H9 (cell line): ENCODE data around the gene ITPR3. TPM values are rescaled to one million over a fixed set of nuclear protein-coding genes. Genes with fewer than 3 reads are reported as not detected.

ENCODE experiments used
- DNase-seq: peaks from one replicate; pipeline ENCODE4 v3.0.0-alpha.2; 2017
- H2AFZ ChIP-seq: one replicate; pipeline ENCODE4 v1.6.1; 2013; ENCODE audit warnings: mild to moderate bottlenecking, low read length, control low read depth, moderate library complexity
- H2AK5ac ChIP-seq: 2 replicates; pipeline ENCODE4 v1.6.1; 2013; ENCODE audit warnings: low read length, control low read depth, mixed read lengths; ENCODE audit not compliant: insufficient read length
- H2BK120ac ChIP-seq: one replicate; pipeline ENCODE4 v1.6.1; 2013; ENCODE audit warnings: low read depth, mild to moderate bottlenecking, low read length, control low read depth, inconsistent platforms; ENCODE audit not compliant: poor library complexity, severe bottlenecking
- H2BK12ac ChIP-seq: 2 replicates; pipeline ENCODE4 v1.6.1; 2013; ENCODE audit warnings: low read length, control low read depth, mixed read lengths, low read depth; ENCODE audit not compliant: insufficient read length
- H2BK15ac ChIP-seq: 2 replicates; pipeline ENCODE4 v1.6.1; 2013; ENCODE audit warnings: low read depth, low read length, control low read depth
- H2BK20ac ChIP-seq: one replicate; pipeline ENCODE4 v1.6.1; 2013; ENCODE audit warnings: low read depth, mild to moderate bottlenecking, low read length, control low read depth, inconsistent platforms; ENCODE audit not compliant: poor library complexity, severe bottlenecking
- H2BK5ac ChIP-seq: 2 replicates; pipeline ENCODE4 v1.6.1; 2013; ENCODE audit warnings: low read length, control low read depth, mixed read lengths; ENCODE audit not compliant: insufficient read length
- H3K14ac ChIP-seq: 2 replicates; pipeline ENCODE4 v1.6.1; 2013; ENCODE audit warnings: low read length, control low read depth; ENCODE audit not compliant: insufficient read depth
- H3K18ac ChIP-seq: 2 replicates; pipeline ENCODE4 v1.6.1; 2013; ENCODE audit warnings: low read depth, mild to moderate bottlenecking, mixed read lengths, low read length, control low read depth; ENCODE audit not compliant: insufficient read length
- H3K23ac ChIP-seq: 2 replicates; pipeline ENCODE4 v1.6.1; 2013; ENCODE audit warnings: low read length, control low read depth, mixed read lengths, low read depth; ENCODE audit not compliant: insufficient read length
- H3K23me2 ChIP-seq: 2 replicates; pipeline ENCODE4 v1.6.1; 2013; ENCODE audit warnings: low read depth, mild to moderate bottlenecking, mixed read lengths, low read length, control low read depth; ENCODE audit not compliant: insufficient read length, poor library complexity, severe bottlenecking
- H3K27ac ChIP-seq: 2 replicates; pipeline ENCODE4 v1.5.1; 2013; ENCODE audit warnings: low read length, control low read depth, mixed read lengths, low read depth; ENCODE audit not compliant: insufficient read length
- H3K27me3 ChIP-seq: 2 replicates; pipeline ENCODE4 v1.6.1; 2013; ENCODE audit warnings: low read length, control low read depth, inconsistent platforms; ENCODE audit not compliant: insufficient read depth
- H3K4ac ChIP-seq: 2 replicates; pipeline ENCODE4 v1.6.1; 2013; ENCODE audit warnings: low read depth, mild to moderate bottlenecking, control low read depth, inconsistent platforms, low read length, moderate library complexity
- H3K4me1 ChIP-seq: 2 replicates; pipeline ENCODE4 v1.6.1; 2013; ENCODE audit warnings: low read length, control low read depth, inconsistent platforms; ENCODE audit not compliant: insufficient read depth
- H3K4me2 ChIP-seq: 2 replicates; pipeline ENCODE4 v1.6.1; 2013; ENCODE audit warnings: low read length, control low read depth, mixed read lengths; ENCODE audit not compliant: insufficient read length, insufficient read depth
- H3K56ac ChIP-seq: 2 replicates; pipeline ENCODE4 v1.6.1; 2013; ENCODE audit warnings: low read depth, mild to moderate bottlenecking, mixed read lengths, low read length, control low read depth; ENCODE audit not compliant: insufficient read length
- H3K79me1 ChIP-seq: 2 replicates; pipeline ENCODE4 v1.6.1; 2013; ENCODE audit warnings: low read depth, mild to moderate bottlenecking, moderate library complexity, low read length, control low read depth, inconsistent platforms; ENCODE audit not compliant: insufficient read depth, poor library complexity, severe bottlenecking
- H3K79me2 ChIP-seq: 2 replicates; pipeline ENCODE4 v1.6.1; 2013; ENCODE audit warnings: low read length, control low read depth, inconsistent platforms; ENCODE audit not compliant: insufficient read depth
- H3K9ac ChIP-seq: 2 replicates; pipeline ENCODE4 v1.6.1; 2013; ENCODE audit warnings: low read length, control low read depth, mixed read lengths; ENCODE audit not compliant: insufficient read length; ENCODE audit errors: extremely low read depth
- H3K9me3 ChIP-seq: one replicate; pipeline ENCODE4 v1.6.1; 2013; ENCODE audit warnings: low read depth, low read length, inconsistent platforms; ENCODE audit not compliant: control insufficient read depth
- H3T11ph ChIP-seq: one replicate; pipeline ENCODE4 v1.6.1; 2013; ENCODE audit warnings: mild to moderate bottlenecking, low read length, control low read depth, inconsistent platforms
- H4K20me1 ChIP-seq: one replicate; pipeline ENCODE4 v1.6.1; 2013; ENCODE audit not compliant: control insufficient read depth, insufficient read length, insufficient read depth
- H4K5ac ChIP-seq: 2 replicates; pipeline ENCODE4 v1.6.1; 2013; ENCODE audit warnings: low read depth, mild to moderate bottlenecking, mixed read lengths, low read length, control low read depth; ENCODE audit not compliant: insufficient read length
- H4K8ac ChIP-seq: replicated peaks from 2 replicates; pipeline ENCODE4 v1.6.1; 2013; ENCODE audit warnings: low read length, control low read depth, mixed read lengths, low read depth; ENCODE audit not compliant: insufficient read length
- H4K91ac ChIP-seq: 2 replicates; pipeline ENCODE4 v1.6.1; 2013; ENCODE audit warnings: low read depth, mild to moderate bottlenecking, moderate library complexity, mixed read lengths, low read length, control low read depth; ENCODE audit not compliant: insufficient read length
- H3K27ac Mint-ChIP-seq, 3 experiments: 2 replicates in 2 of 3; 3 replicates in 1 of 3; pipeline ENCODE4 v1.8.0; 2020 to 2021; ENCODE audit warnings: mixed read lengths in 3 of 3, mild to moderate bottlenecking in 1 of 3, moderate library complexity in 1 of 3
- H3K27me3 Mint-ChIP-seq: 2 replicates; pipeline ENCODE4 v1.8.0; 2021; ENCODE audit warnings: low read depth, mild to moderate bottlenecking, moderate library complexity, mixed read lengths
- H3K36me3 Mint-ChIP-seq, 3 experiments: 2 replicates in 2 of 3; 3 replicates in 1 of 3; pipeline ENCODE4 v1.8.0; 2020 to 2021; ENCODE audit warnings: low read depth in 3 of 3, mixed read lengths in 3 of 3; ENCODE audit not compliant: insufficient read depth in 1 of 3
- H3K4me1 Mint-ChIP-seq, 2 experiments: 2 replicates each; pipeline ENCODE4 v1.8.0; 2020; ENCODE audit warnings: mixed read lengths in 2 of 2
- H3K4me3 Mint-ChIP-seq, 2 experiments: 2 replicates in 1 of 2; 3 replicates in 1 of 2; pipeline ENCODE4 v1.8.0; 2020 to 2021; ENCODE audit warnings: mild to moderate bottlenecking in 2 of 2, mixed read lengths in 2 of 2, moderate library complexity in 1 of 2
- H3K9me3 Mint-ChIP-seq, 2 experiments: 2 replicates in 1 of 2; 3 replicates in 1 of 2; pipeline ENCODE4 v1.8.0; 2020; ENCODE audit warnings: mild to moderate bottlenecking in 2 of 2, mixed read lengths in 2 of 2, moderate library complexity in 1 of 2
- WGBS: extraction: QIAGEN DNeasy Blood & Tissue Kit; methylation state at CpG from one replicate; pipeline ENCODE4 v1.1.7; 2013; ENCODE audit warnings: missing lambda C conversion rate, low lambda C conversion rate, mixed read lengths; ENCODE audit not compliant: insufficient read length; ENCODE audit errors: extremely low coverage; 5-methylcytosine and 5-hydroxymethylcytosine counted together
- total RNA-seq: library from RNA; stranded (reverse); gene quantifications from 2 replicates; pipeline ENCODE4 v1.2.1, GENCODE V29; 2021
- TF ChIP-seq, protein P1 (sequence below): fragments of 200-600 bp; sonication (generic); conservative IDR thresholded peaks from 3 replicates; pipeline ENCODE4 v1.8.0; 2021; ENCODE audit warnings: antibody characterized with exemption, mild to moderate bottlenecking

ITPR3 gene
- total RNA-seq, 1 experiment from 2014 or later, result 40.3 TPM

DNA sequence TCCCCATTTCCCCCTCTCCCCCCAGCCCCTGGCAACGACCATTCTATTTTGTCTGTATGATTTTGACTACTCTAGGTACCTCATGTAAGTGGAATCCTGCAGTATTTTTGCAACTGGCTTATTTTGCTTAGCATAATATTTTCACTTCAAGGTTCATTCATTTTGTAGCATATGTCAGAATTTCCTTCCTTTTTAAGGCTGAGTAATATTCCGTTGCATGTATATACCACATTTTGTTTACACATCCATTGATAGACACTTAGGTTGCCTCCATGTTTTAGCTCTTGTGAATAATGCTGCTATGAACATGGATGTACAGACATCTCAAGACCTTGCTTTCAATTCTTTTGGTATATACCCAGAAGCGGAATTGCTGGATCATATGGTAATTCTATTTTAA, 91.8 kb downstream of the ITPR3 start:
- Mint-ChIP-seq H3K4me1 (peaks cover 18 to 37% of the 10 kb centered on the region in 2 experiments), H3K27ac (no peak overlapping the region), H3K9me3 (no peaks in the 10 kb centered on the region), H3K36me3 (peaks cover 18 to 29% (median 28%) of the 10 kb centered on the region in 3 experiments; a peak in 6 of 7 replicates), H3K27me3 (no peaks in the 10 kb centered on the region; the same call in none of the 2 replicates), H3K4me3 (no peak overlapping the region)
- H4K20me1 ChIP-seq, result no peaks in the 10 kb centered on the region
- H2BK5ac ChIP-seq, result no peak overlapping the region
- no peak overlapping the region for H2BK15ac ChIP-seq
- no peak overlapping the region for H3K14ac ChIP-seq
- no peak overlapping the region for H3K9ac ChIP-seq
- no peak overlapping the region for H3K4me2 ChIP-seq
- no peak overlapping the region for H4K8ac ChIP-seq
- H4K91ac ChIP-seq, result no peak overlapping the region
- peaks cover 5% of the 10 kb centered on the region for H3K23me2 ChIP-seq
- no peak overlapping the region for H3T11ph ChIP-seq
- H3K18ac ChIP-seq, result no peak overlapping the region
- no peak overlapping the region for H3K56ac ChIP-seq
- H2BK12ac ChIP-seq, result no peak overlapping the region
- TF ChIP-seq, protein P1, sequence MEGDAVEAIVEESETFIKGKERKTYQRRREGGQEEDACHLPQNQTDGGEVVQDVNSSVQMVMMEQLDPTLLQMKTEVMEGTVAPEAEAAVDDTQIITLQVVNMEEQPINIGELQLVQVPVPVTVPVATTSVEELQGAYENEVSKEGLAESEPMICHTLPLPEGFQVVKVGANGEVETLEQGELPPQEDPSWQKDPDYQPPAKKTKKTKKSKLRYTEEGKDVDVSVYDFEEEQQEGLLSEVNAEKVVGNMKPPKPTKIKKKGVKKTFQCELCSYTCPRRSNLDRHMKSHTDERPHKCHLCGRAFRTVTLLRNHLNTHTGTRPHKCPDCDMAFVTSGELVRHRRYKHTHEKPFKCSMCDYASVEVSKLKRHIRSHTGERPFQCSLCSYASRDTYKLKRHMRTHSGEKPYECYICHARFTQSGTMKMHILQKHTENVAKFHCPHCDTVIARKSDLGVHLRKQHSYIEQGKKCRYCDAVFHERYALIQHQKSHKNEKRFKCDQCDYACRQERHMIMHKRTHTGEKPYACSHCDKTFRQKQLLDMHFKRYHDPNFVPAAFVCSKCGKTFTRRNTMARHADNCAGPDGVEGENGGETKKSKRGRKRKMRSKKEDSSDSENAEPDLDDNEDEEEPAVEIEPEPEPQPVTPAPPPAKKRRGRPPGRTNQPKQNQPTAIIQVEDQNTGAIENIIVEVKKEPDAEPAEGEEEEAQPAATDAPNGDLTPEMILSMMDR, result no peak
- H3K27ac ChIP-seq, result no peak overlapping the region
- no peaks in the 10 kb centered on the region for H3K9me3 ChIP-seq
- H3K79me1 ChIP-seq, result peaks cover 7% of the 10 kb centered on the region
- no peak for DNase-seq
- H3K4me1 ChIP-seq, result peaks cover 10% of the 10 kb centered on the region; the same call in 1 of the 2 replicates
- no peak overlapping the region for H2BK20ac ChIP-seq
- peaks cover 2% of the 10 kb centered on the region; the same call in 1 of the 2 replicates for H3K79me2 ChIP-seq
- WGBS, result no CpG with 5 or more reads among the region's 3 CpGs
- H3K4ac ChIP-seq, result no peak overlapping the region
- no peaks in the 10 kb centered on the region for H3K27me3 ChIP-seq
- H3K23ac ChIP-seq, result no peak overlapping the region
- H2AFZ ChIP-seq, result no peak overlapping the region
- no peak overlapping the region for H2AK5ac ChIP-seq
- no peak overlapping the region for H2BK120ac ChIP-seq
- H4K5ac ChIP-seq, result no peak overlapping the region
